ENCODE measurements around the gene XPC.

The XPC gene

DNA sequence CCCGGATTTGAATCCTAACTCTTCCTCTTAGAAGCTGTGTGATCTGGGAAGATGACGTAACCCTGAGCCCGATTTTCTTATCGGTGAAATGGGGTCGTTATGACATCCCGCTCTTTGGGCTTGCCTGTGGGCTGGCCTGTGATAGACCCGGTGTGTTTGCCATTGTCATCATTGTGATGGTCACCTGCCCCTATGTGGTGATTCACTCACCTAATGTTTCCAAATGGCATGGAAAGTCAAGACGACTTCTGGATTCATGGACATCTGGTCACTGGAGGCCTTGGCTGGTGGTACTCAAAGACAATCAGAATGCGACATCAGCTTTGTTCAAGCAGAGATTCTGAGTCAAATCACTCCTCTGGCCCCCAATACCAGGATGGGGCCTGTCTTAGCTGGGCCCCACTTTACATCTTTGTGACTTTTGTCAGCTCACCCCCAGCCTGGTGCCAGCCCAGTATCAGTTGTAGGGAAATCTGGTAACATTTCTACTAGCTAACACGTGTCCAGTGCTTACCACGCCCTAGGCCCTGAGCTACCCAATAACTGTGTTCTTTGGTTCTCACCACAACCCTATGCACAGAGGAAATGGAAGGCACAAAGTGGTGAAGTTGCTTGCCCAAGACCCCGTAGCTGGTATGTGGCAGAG, 50.8 kb downstream of the XPC start:
- TF ChIP-seq, protein P1, sequence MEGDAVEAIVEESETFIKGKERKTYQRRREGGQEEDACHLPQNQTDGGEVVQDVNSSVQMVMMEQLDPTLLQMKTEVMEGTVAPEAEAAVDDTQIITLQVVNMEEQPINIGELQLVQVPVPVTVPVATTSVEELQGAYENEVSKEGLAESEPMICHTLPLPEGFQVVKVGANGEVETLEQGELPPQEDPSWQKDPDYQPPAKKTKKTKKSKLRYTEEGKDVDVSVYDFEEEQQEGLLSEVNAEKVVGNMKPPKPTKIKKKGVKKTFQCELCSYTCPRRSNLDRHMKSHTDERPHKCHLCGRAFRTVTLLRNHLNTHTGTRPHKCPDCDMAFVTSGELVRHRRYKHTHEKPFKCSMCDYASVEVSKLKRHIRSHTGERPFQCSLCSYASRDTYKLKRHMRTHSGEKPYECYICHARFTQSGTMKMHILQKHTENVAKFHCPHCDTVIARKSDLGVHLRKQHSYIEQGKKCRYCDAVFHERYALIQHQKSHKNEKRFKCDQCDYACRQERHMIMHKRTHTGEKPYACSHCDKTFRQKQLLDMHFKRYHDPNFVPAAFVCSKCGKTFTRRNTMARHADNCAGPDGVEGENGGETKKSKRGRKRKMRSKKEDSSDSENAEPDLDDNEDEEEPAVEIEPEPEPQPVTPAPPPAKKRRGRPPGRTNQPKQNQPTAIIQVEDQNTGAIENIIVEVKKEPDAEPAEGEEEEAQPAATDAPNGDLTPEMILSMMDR (IDR thresholded peaks at IDR 0.05; ENCODE audit: insufficient read depth, missing control alignments), result no peak
- DNase-seq (ENCODE audit: insufficient read length, low spot score) (no peak), FAIRE-seq (no peak)

DNA sequence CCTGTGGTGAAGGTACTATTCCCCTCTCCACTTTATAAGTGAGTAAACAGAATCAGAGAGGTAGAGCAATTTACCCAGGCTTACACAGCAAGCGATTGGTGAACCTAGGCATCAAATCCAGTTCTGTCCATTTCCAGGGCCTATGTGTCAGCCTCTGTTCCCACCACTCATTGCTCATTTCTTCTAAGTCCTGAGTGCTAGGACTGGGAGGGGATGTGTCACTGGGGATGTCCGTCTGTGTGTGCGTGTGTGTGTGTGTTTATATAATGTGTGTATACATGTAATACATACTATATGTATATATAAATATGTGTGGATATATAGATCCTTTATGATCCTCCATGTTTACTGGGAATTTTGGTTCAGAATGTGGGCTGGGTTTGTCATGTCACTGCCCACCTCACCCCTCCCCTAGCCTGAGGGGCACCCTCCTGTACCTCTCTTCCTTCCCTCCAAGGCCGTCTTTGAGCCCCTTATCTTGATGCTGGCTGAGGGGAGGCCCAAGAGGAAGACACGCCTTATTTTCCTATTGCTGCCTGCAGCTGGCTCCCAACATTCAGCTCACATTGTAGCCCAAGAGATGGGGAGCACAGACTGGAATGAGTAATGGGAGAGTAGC, 51.4 kb downstream of the XPC start:
- TF ChIP-seq, protein P1 (IDR thresholded peaks at IDR 0.05; ENCODE audit: insufficient read depth, missing control alignments), result no peak
- no peak for FAIRE-seq
- DNase-seq (ENCODE audit: insufficient read length, low spot score), result no peak

DNA sequence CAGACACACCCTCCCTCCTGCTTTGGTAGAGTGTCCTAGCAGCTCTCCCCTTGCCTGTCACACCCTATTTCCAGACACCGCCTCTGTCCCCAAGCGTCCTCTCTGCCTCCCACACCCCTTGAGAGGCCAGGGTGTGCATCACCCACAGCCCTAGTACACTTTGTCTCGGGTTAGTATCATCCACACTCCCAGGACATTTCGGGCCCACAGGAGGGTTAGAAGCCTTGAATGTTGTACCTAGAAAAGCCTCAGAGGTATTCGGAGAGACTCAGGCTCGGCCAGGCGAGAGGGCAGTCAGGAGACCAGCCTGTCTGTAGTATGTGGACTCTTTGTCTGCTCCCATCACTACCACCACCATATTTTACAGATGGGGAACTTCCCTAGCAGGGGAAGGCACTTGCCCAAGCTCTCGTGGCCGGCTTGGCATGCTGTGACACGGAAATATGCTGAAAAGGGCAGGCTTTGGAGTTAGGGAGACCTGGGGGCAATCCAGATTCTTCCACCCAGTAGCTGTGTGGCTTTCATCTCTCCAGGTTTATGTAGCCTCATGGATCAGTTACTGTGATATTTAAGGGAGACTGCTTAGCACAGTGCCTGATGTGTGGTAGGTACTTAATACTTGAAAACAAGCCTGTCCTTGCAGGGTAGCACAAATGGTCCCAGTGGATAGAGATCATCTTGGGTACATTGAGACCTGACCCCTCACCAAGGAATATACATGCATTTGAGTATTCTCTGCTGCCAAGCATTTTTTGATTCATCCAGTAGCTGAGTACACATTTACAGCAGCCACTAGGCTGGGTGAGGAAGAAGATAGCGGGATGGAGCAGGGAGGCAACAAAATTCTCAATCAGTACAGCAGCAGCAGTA, 52.1 kb downstream of the XPC start:
- TF ChIP-seq, protein P1 (IDR thresholded peaks at IDR 0.05; ENCODE audit: insufficient read depth, missing control alignments), result no peak
- FAIRE-seq, result no peak
- no peak for DNase-seq (ENCODE audit: insufficient read length, low spot score)

- FAIRE-seq (no peak), DNase-seq (ENCODE audit: insufficient read length, low spot score) (no peak)
- TF ChIP-seq, protein P1 (IDR thresholded peaks at IDR 0.05; ENCODE audit: insufficient read depth, missing control alignments), result no peak
Measured at GRCh38 chr3:14125193-14126016, 53.0 kb downstream of the XPC start.

- DNase-seq (ENCODE audit: insufficient read length, low spot score), result peak; percentile 98
- no peak for FAIRE-seq
- TF ChIP-seq, protein P1 (IDR thresholded peaks at IDR 0.05; ENCODE audit: insufficient read depth, missing control alignments), result no peak
Measured at GRCh38 chr3:14124615-14125192, 53.7 kb downstream of the XPC start, which contains the start of the genes CHCHD4 and TMEM43. Gene CHCHD4 (minus strand): TSS chr3:14124870. CDS start chr3:14124676, 194 bp downstream. Gene TMEM43 (plus strand): TSS chr3:14125052. CDS start chr3:14125194, 142 bp downstream.

DNA sequence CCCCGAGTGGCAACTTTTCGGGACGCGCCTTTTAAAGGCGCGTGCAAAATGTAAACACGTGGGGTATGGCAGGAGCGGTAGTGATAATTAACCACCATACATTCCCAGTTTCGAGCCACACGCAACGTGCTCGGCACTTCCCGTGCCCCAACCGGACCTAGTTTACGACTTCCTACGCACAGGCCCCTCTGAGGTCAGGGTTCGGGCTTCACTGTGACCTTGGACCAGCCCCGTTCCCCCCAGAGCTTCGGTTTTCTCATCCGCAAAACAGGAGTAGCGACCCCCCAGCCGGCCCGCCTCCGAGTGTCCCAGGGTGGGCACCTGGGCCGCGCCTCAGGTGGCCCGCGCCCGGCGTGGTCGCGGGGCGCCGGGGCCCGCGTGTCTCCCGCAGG, 54.2 kb downstream of the XPC start:
- FAIRE-seq, result no peak
- no peak for DNase-seq (ENCODE audit: insufficient read length, low spot score)

More for the DNA sequence above, 54.2 kb downstream of the XPC start:
- TF ChIP-seq, protein P1 (IDR thresholded peaks at IDR 0.05; ENCODE audit: insufficient read depth, missing control alignments), result no peak
